Measurements from ENCODE around the gene MAPK9.

MAPK9 gene

GRCh38 chr5:180208435-180209081, 83.3 kb downstream of the MAPK9 start:
- Histone ChIP-seq H3K4ac (ENCODE audit: low read depth, low read length) (no peak overlapping the region), H3K18ac (ENCODE audit: low read length) (no peak overlapping the region), H3K4me3 (ENCODE audit: low read depth, low read length) (peak overlapping the region; percentile 73), H3K79me2 (ENCODE audit: control insufficient read depth, insufficient read depth, low read length, poor library complexity) (no peaks in the 10 kb centered on the region), H2AFZ (ENCODE audit: insufficient read depth, low read length, poor library complexity) (no peak overlapping the region), H3K4me2 (ENCODE audit: low read length) (peak overlapping the region; percentile 82), H3K27me3 (ENCODE audit: insufficient read depth, low read length) (peaks cover 7% of the 10 kb centered on the region), H2BK5ac (ENCODE audit: low read depth, low read length, poor library complexity) (no peak overlapping the region), H3K14ac (ENCODE audit: low read length) (peak overlapping the region; percentile 4), H3K4me1 (ENCODE audit: control insufficient read depth in 1 of 2, insufficient read depth in 2 of 2, low read length in 2 of 2) (peaks cover 5 to 6% of the 10 kb centered on the region in 2 experiments), H2BK120ac (ENCODE audit: insufficient read depth, low read length, poor library complexity) (no peak overlapping the region), H3K9ac (ENCODE audit: low read length) (no peak overlapping the region), H2BK12ac (ENCODE audit: low read length) (no peak overlapping the region), H4K12ac (ENCODE audit: low read depth, low read length) (no peak overlapping the region), H3K36me3 (ENCODE audit: control insufficient read depth in 1 of 2, insufficient read depth in 2 of 2, low read length in 2 of 2) (no peaks in the 10 kb centered on the region), H3K23ac (ENCODE audit: low read length) (no peak overlapping the region), H4K8ac (ENCODE audit: low read depth, low read length) (no peak overlapping the region), H3K27ac (ENCODE audit: low read depth, low read length) (no peak overlapping the region), H3K79me1 (ENCODE audit: low read length) (no peaks in the 10 kb centered on the region), H2AK5ac (ENCODE audit: low read length) (no peak overlapping the region), H4K91ac (ENCODE audit: low read depth, low read length) (no peak overlapping the region), H3K9me3 (ENCODE audit: insufficient read depth, low read depth, low read length) (peaks cover 2% of the 10 kb centered on the region)
- no CpG with 5 or more reads among the region's 65 CpGs for WGBS (ENCODE audit: extremely low coverage, insufficient coverage, insufficient read length)
- DNase-seq = peak in 1 of 2 donors; percentile 33

GRCh38 chr5:180208038-180208434, 83.8 kb downstream of the MAPK9 start:
- peak in 1 of 2 donors; percentile 6 for DNase-seq
- Histone ChIP-seq H2BK120ac (ENCODE audit: insufficient read depth, low read length, poor library complexity) (no peak overlapping the region), H3K23ac (ENCODE audit: low read length) (no peak overlapping the region), H4K91ac (ENCODE audit: low read depth, low read length) (no peak overlapping the region), H3K14ac (ENCODE audit: low read length) (no peak overlapping the region), H4K12ac (ENCODE audit: low read depth, low read length) (peak overlapping the region; percentile 14), H3K4me2 (ENCODE audit: low read length) (peak overlapping the region; percentile 82), H3K79me2 (ENCODE audit: control insufficient read depth, insufficient read depth, low read length, poor library complexity) (no peaks in the 10 kb centered on the region), H3K4me3 (ENCODE audit: low read depth, low read length) (peak overlapping the region; percentile 73), H2AK5ac (ENCODE audit: low read length) (no peak overlapping the region), H2BK5ac (ENCODE audit: low read depth, low read length, poor library complexity) (no peak overlapping the region), H3K79me1 (ENCODE audit: low read length) (no peaks in the 10 kb centered on the region), H3K9ac (ENCODE audit: low read length) (no peak overlapping the region), H3K18ac (ENCODE audit: low read length) (no peak overlapping the region), H3K27ac (ENCODE audit: low read depth, low read length) (no peak overlapping the region), H3K27me3 (ENCODE audit: insufficient read depth, low read length) (peaks cover 7% of the 10 kb centered on the region), H3K36me3 (ENCODE audit: control insufficient read depth in 1 of 2, insufficient read depth in 2 of 2, low read length in 2 of 2) (no peaks in the 10 kb centered on the region), H3K4ac (ENCODE audit: low read depth, low read length) (no peak overlapping the region), H3K4me1 (ENCODE audit: control insufficient read depth in 1 of 2, insufficient read depth in 2 of 2, low read length in 2 of 2) (peaks cover 5 to 6% of the 10 kb centered on the region in 2 experiments), H2BK12ac (ENCODE audit: low read length) (no peak overlapping the region), H4K8ac (ENCODE audit: low read depth, low read length) (no peak overlapping the region), H3K9me3 (ENCODE audit: insufficient read depth, low read depth, low read length) (peaks cover 2% of the 10 kb centered on the region), H2AFZ (ENCODE audit: insufficient read depth, low read length, poor library complexity) (no peak overlapping the region)
- no CpG with 5 or more reads among the region's 14 CpGs for WGBS (ENCODE audit: extremely low coverage, insufficient coverage, insufficient read length)

DNA sequence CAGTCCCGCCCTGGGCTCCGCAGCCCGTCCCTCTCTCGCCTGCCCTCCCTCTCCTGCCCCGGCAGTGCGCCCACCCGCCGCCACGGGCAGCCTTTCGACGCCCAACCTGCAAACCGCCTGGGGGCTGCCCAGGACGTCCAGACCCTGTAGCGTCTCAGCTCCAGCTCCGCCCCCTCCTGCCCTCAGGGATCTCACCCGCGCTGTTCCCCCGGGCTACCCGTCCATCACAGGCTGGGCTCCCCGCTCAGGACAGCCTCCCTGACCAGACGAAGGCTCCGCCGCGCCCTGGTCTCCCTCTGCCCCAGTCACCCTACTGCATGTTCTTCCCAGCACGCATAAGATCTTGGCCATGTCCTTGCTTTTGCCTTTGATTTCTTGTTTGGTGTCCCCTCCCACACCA, 84.3 kb downstream of the MAPK9 start:
- peaks cover 7% of the 10 kb centered on the region for H3K27me3 ChIP-seq (ENCODE audit: insufficient read depth, low read length)
- H3K79me2 ChIP-seq (ENCODE audit: control insufficient read depth, insufficient read depth, low read length, poor library complexity) = no peaks in the 10 kb centered on the region
- H3K9ac ChIP-seq (ENCODE audit: low read length) = no peak overlapping the region
- no peak overlapping the region for H4K91ac ChIP-seq (ENCODE audit: low read depth, low read length)
- H3K4me1 ChIP-seq (ENCODE audit: control insufficient read depth in 1 of 2, insufficient read depth in 2 of 2, low read length in 2 of 2) = peaks cover 5 to 6% of the 10 kb centered on the region in 2 experiments
- H3K4me3 ChIP-seq (ENCODE audit: low read depth, low read length) = no peak overlapping the region
- no peak overlapping the region for H2AK5ac ChIP-seq (ENCODE audit: low read length)
- H3K23ac ChIP-seq (ENCODE audit: low read length) = no peak overlapping the region
- H4K8ac ChIP-seq (ENCODE audit: low read depth, low read length) = no peak overlapping the region
- no peak overlapping the region for H3K4ac ChIP-seq (ENCODE audit: low read depth, low read length)
- no CpG with 5 or more reads among the region's 25 CpGs for WGBS (ENCODE audit: extremely low coverage, insufficient coverage, insufficient read length)
- H3K36me3 ChIP-seq (ENCODE audit: control insufficient read depth in 1 of 2, insufficient read depth in 2 of 2, low read length in 2 of 2) = no peaks in the 10 kb centered on the region
- H3K18ac ChIP-seq (ENCODE audit: low read length) = no peak overlapping the region
- no peak overlapping the region for H3K14ac ChIP-seq (ENCODE audit: low read length)
- no peak overlapping the region for H2BK120ac ChIP-seq (ENCODE audit: insufficient read depth, low read length, poor library complexity)
- no peak overlapping the region for H2BK5ac ChIP-seq (ENCODE audit: low read depth, low read length, poor library complexity)
- H2AFZ ChIP-seq (ENCODE audit: insufficient read depth, low read length, poor library complexity) = no peak overlapping the region
- H3K79me1 ChIP-seq (ENCODE audit: low read length) = no peaks in the 10 kb centered on the region
- H3K4me2 ChIP-seq (ENCODE audit: low read length) = no peak overlapping the region
- no peaks in the 10 kb centered on the region for H3K9me3 ChIP-seq (ENCODE audit: insufficient read depth, low read depth, low read length)
- H4K12ac ChIP-seq (ENCODE audit: low read depth, low read length) = no peak overlapping the region
- peak in 1 of 2 donors; percentile 24 for DNase-seq
- H3K27ac ChIP-seq (ENCODE audit: low read depth, low read length) = no peak overlapping the region
- H2BK12ac ChIP-seq (ENCODE audit: low read length) = no peak overlapping the region

DNA sequence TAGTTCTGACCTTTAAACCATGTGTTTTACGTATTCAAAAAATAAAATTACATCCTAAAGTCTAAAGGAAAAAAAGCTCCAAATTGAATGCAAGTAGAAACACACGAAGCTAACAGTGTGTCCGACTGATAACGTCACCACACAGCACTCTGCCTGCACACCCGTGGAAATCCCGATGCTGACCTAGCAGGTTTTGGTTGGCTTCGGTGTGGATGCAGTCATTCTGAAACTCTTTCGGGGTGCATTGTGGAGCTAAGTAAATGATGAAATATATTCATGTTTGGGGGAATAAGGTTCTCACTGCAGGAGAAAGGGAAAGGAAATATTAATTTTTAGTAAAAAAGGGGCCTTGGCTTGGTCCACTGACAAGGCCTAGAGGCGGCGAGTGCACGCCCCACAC, 84.9 kb downstream of the MAPK9 start:
- H3K4me2 ChIP-seq (ENCODE audit: low read length) = no peak overlapping the region
- no peak overlapping the region for H3K9ac ChIP-seq (ENCODE audit: low read length)
- no peak overlapping the region for H3K14ac ChIP-seq (ENCODE audit: low read length)
- peaks cover 5 to 6% of the 10 kb centered on the region in 2 experiments for H3K4me1 ChIP-seq (ENCODE audit: control insufficient read depth in 1 of 2, insufficient read depth in 2 of 2, low read length in 2 of 2)
- H4K12ac ChIP-seq (ENCODE audit: low read depth, low read length) = no peak overlapping the region
- no peak for DNase-seq
- H4K8ac ChIP-seq (ENCODE audit: low read depth, low read length) = no peak overlapping the region
- no peak overlapping the region for H3K18ac ChIP-seq (ENCODE audit: low read length)
- H3K27me3 ChIP-seq (ENCODE audit: insufficient read depth, low read length) = peaks cover 7% of the 10 kb centered on the region
- H3K27ac ChIP-seq (ENCODE audit: low read depth, low read length) = no peak overlapping the region
- no peak overlapping the region for H2AFZ ChIP-seq (ENCODE audit: insufficient read depth, low read length, poor library complexity)
- H3K36me3 ChIP-seq (ENCODE audit: control insufficient read depth in 1 of 2, insufficient read depth in 2 of 2, low read length in 2 of 2) = no peaks in the 10 kb centered on the region
- no peak overlapping the region for H2BK5ac ChIP-seq (ENCODE audit: low read depth, low read length, poor library complexity)
- no peak overlapping the region for H3K23ac ChIP-seq (ENCODE audit: low read length)
- H2BK12ac ChIP-seq (ENCODE audit: low read length) = no peak overlapping the region
- H3K79me1 ChIP-seq (ENCODE audit: low read length) = no peaks in the 10 kb centered on the region
- H3K79me2 ChIP-seq (ENCODE audit: control insufficient read depth, insufficient read depth, low read length, poor library complexity) = no peaks in the 10 kb centered on the region
- no peaks in the 10 kb centered on the region for H3K9me3 ChIP-seq (ENCODE audit: insufficient read depth, low read depth, low read length)
- H3K4me3 ChIP-seq (ENCODE audit: low read depth, low read length) = no peak overlapping the region
- H4K91ac ChIP-seq (ENCODE audit: low read depth, low read length) = no peak overlapping the region
- H2BK120ac ChIP-seq (ENCODE audit: insufficient read depth, low read length, poor library complexity) = no peak overlapping the region
- WGBS (ENCODE audit: extremely low coverage, insufficient coverage, insufficient read length) = no CpG with 5 or more reads among the region's 11 CpGs
- H3K4ac ChIP-seq (ENCODE audit: low read depth, low read length) = no peak overlapping the region
- H2AK5ac ChIP-seq (ENCODE audit: low read length) = no peak overlapping the region

Measured in trophoblast cell (in vitro differentiated cells and primary cell).